Kidney (tissue), 14 donors: ENCODE data around the gene TNNI2. TPM values are rescaled to one million over a fixed set of nuclear protein-coding genes. Genes with fewer than 3 reads are reported as not detected.
A peak's percentile ranks its signal among the peaks of the same experiment; 100 is the strongest.

Experiments
- DNase-seq, 5 donors: peaks; one replicate each; pipeline ENCODE4 v3.0.0-alpha.2; 2013 to 2020
- FAIRE-seq: peaks from 2 replicates; lab custom pipeline; 2012; peaks lifted over from hg19 to GRCh38; lab: Jason Lieb, UNC
- H3K27ac ChIP-seq, 2 donors: one replicate each; pipeline ENCODE4 v1.7.0; 2013; ENCODE audit warnings: low read depth in 2 of 2, low read length in 2 of 2, inconsistent platforms in 1 of 2
- H3K27me3 ChIP-seq: one replicate; pipeline ENCODE4 v1.7.1; 2013; ENCODE audit warnings: low read length, inconsistent platforms; ENCODE audit not compliant: control insufficient read depth, insufficient read depth
- H3K36me3 ChIP-seq, 3 donors: one replicate each; pipeline versions ENCODE4 v1.7.0 to v1.7.1; 2013; ENCODE audit warnings: low read length in 3 of 3, control low read depth in 1 of 3, inconsistent platforms in 1 of 3; ENCODE audit not compliant: insufficient read depth in 3 of 3, control insufficient read depth in 2 of 3
- H3K4me1 ChIP-seq, 3 donors: one replicate each; pipeline versions ENCODE4 v1.7.0 to v1.7.1; 2013; ENCODE audit warnings: low read length in 3 of 3, inconsistent platforms in 1 of 3, low read depth in 1 of 3; ENCODE audit not compliant: control insufficient read depth in 2 of 3, insufficient read depth in 2 of 3
- H3K4me3 ChIP-seq, 3 donors: one replicate each; pipeline versions ENCODE4 v1.7.0 to v1.8.1; 2013; ENCODE audit warnings: low read length in 3 of 3, control low read depth in 1 of 3, inconsistent platforms in 1 of 3
- H3K9ac ChIP-seq, 3 donors: one replicate each; pipeline versions ENCODE4 v1.7.0 to v1.7.1; 2013; ENCODE audit warnings: low read length in 3 of 3, control low read depth in 1 of 3, inconsistent platforms in 1 of 3
- H3K9me3 ChIP-seq, 3 donors: one replicate each; pipeline versions ENCODE4 v1.7.0 to v1.7.1; 2013; ENCODE audit warnings: low read length in 3 of 3, control low read depth in 1 of 3, inconsistent platforms in 1 of 3; ENCODE audit not compliant: control insufficient read depth in 2 of 3, insufficient read depth in 1 of 3
- intact Hi-C: fragments of 100-400 bp; cut with DNase I; formaldehyde crosslinking; loops from one replicate; pipeline ENCODE4 v1.11.1; 2022
- polyA plus RNA-seq: library from polyadenylated mRNA; stranded (reverse); fragments of 350-450 nt; fragmentation: Illumina TruSeq; extraction: RNeasy Lipid Tissue Mini Kit (QIAGEN cat#74804); gene quantifications from one replicate; pipeline ENCODE4 v1.2.3, GENCODE V29; 2014; ENCODE audit warnings: low read depth, low replicate concordance; ENCODE audit not compliant: insufficient read depth
- total RNA-seq: library from RNA; stranded (reverse); fragmentation: NEBNext Ultra II Directional; extraction: Animal tissue kit (Norgen Biotek cat#: 25700); gene quantifications from one replicate; pipeline ENCODE4 v1.2.1, GENCODE V29; 2021
- TF ChIP-seq, protein P1 (sequence below): IDR thresholded peaks from 3 replicates; pipeline ENCODE4 v1.5.1; 2012; ENCODE audit warnings: mild to moderate bottlenecking, moderate library complexity, borderline replicate concordance; ENCODE audit not compliant: insufficient read depth; ENCODE audit errors: extremely low read depth
- donor health status: control.
- donor health status: control.
- donor health status: control.
- donor health status: control.
- donor health status: control.
- donor health status: DM: yes; HTN: yes; CAD: no.
- donor health status: Normal renal cell carcinoma (clear cell type).

TNNI2 gene
- total and polyA plus RNA-seq, 2 donors from 2014 or later, result 1.3 TPM; not detected in 1

DNA sequence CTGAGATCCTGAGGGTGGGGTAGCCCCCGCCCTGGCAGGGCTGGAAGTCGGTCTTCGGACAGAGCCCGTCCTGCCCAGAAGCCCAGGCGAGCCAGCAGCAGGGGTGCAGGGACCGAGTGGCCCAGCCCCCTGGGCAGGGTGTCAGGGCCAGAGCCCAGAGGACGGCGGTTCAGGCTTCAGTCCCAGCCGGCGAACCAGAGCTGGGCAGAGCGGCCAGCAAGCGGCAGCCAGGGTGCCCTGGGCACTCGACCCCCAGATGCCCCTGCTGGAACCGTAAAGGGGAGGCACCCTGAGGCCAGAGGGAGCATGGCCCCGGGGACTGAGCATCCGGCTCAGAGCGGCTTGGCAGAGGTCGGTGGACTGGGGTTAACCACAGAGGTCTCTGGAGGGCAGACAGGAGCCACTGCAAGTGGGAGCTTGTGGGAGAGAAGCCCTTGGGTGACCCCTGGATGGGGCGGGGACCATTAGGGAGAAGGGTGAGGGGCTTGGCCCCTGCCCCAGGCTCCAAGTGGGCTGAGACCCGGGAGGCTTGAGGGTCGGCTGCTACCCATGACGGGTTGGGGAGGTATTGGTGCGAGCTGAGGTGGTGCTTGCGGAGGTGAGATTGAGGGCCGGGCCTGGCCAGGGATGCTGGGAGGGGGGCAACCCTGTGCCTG lies 30.0 kb downstream of the TNNI2 start:
- H3K27me3 ChIP-seq, result no peaks in the 10 kb centered on the region
- H3K4me1 ChIP-seq, result peaks cover 0 to 10% (median 0%) of the 10 kb centered on the region in 3 donors
- TF ChIP-seq, protein P1, sequence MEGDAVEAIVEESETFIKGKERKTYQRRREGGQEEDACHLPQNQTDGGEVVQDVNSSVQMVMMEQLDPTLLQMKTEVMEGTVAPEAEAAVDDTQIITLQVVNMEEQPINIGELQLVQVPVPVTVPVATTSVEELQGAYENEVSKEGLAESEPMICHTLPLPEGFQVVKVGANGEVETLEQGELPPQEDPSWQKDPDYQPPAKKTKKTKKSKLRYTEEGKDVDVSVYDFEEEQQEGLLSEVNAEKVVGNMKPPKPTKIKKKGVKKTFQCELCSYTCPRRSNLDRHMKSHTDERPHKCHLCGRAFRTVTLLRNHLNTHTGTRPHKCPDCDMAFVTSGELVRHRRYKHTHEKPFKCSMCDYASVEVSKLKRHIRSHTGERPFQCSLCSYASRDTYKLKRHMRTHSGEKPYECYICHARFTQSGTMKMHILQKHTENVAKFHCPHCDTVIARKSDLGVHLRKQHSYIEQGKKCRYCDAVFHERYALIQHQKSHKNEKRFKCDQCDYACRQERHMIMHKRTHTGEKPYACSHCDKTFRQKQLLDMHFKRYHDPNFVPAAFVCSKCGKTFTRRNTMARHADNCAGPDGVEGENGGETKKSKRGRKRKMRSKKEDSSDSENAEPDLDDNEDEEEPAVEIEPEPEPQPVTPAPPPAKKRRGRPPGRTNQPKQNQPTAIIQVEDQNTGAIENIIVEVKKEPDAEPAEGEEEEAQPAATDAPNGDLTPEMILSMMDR, result no peak
- no peak overlapping the region for H3K4me3 ChIP-seq
- intact Hi-C loops, result no loop called here
- H3K27ac ChIP-seq, result no peak overlapping the region
- DNase-seq, result peak in 1 of 5 donors; percentile 73
- H3K9me3 ChIP-seq, result no peaks in the 10 kb centered on the region
- no peak for FAIRE-seq
- H3K9ac ChIP-seq, result no peak overlapping the region
- no peaks in the 10 kb centered on the region for H3K36me3 ChIP-seq

DNA sequence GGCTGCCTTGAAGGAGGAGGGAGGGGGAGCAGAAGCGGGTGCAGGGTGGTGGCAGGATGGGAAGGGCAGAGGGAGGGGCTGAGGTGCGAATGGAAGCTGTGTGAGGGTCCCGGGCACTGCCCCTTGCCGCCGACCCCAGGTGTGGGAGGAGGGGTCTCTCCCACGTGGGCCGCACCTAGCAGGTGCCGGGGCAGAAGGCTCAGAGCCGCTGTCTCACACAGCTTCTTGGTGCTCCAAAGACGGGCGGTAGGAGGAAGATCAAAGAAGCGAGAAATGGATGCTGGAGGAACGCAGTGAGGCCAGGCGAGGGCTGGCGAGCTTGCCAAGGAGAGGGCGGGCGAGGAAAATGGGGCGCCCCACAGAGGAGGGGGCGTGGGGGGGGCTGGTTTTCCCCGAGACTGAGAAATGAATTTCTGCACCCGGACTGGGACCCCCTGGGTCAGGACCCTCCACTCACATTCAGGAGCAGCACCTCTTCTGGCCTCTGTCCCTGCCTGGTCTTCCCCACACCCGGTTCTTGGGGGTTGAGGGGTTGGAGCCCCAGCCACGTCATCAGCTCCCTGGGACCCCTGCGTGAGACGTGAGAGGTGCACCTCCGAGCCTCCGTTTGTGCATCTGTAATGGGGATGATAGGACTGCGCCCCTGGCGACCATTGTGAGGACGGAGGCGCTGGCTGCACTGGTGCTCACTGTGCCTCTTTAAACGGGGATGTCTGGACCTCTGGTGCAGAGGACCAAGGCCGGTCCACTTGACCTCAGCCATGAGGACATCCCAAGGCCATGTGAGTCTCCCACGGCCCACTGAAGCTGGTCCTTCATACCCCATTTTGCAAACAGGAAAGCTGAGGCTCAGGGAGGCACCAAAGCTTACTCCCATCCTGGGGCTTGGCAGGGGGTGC lies 30.9 kb downstream of the TNNI2 start:
- FAIRE-seq, result no peak

DNA sequence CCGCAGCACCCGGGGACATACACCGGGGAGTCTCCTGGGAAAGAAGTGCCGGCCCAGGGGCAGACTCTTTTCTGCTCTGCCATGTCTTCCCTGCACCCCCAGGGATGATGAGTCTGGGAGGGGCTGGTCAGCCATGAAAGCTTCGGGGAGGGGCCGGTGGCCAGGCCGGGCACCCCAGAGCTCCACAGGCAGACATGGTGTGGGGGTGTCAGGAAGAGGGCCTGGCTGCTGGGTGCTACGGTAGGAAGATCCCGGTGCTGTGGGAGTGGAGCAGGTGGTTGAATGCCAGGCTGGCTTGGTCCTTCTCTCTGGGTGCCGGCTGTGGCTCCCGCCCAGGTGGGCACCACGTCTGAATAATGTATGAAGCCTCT lies 31.5 kb downstream of the TNNI2 start:
- FAIRE-seq (no peak), DNase-seq (peak in 1 of 5 donors; percentile 65)
- intact Hi-C loops, result no loop called here
- Histone ChIP-seq H3K9me3 (no peaks in the 10 kb centered on the region), H3K27me3 (no peaks in the 10 kb centered on the region), H3K36me3 (no peaks in the 10 kb centered on the region), H3K9ac (no peak overlapping the region), H3K4me3 (no peak overlapping the region), H3K27ac (no peak overlapping the region), H3K4me1 (no peaks in the 10 kb centered on the region)
- TF ChIP-seq, protein P1, result no peak

More for the DNA sequence above, 30.9 kb downstream of the TNNI2 start:
- H3K36me3 ChIP-seq, result no peaks in the 10 kb centered on the region
- peak in 1 of 5 donors; percentile 67 for DNase-seq
- no peak overlapping the region for H3K4me3 ChIP-seq
- H3K9me3 ChIP-seq, result no peaks in the 10 kb centered on the region
- intact Hi-C loops, result no loop called here
- H3K27ac ChIP-seq, result no peak overlapping the region
- H3K27me3 ChIP-seq, result no peaks in the 10 kb centered on the region
- H3K4me1 ChIP-seq, result peaks cover 0 to 6% (median 0%) of the 10 kb centered on the region in 3 donors
- TF ChIP-seq, protein P1, result no peak
- H3K9ac ChIP-seq, result no peak overlapping the region
